Prostate gland (tissue), 2 donors: ENCODE measurements around the gene YY1AP1.

ENCODE experiments used
- CTCF ChIP-seq, 4 experiments: fragments of 200-600 bp in 2 of 4; fragments of 450-650 bp in 2 of 4; sonication (generic) in 2 of 4; IDR thresholded peaks; 1 replicate in 3 of 4; 2 replicates in 1 of 4; pipeline ENCODE4 v1.5.1; 2016 to 2019; ENCODE audit warnings: antibody characterized with exemption in 4 of 4, mild to moderate bottlenecking in 2 of 4, moderate library complexity in 2 of 4
- POLR2A ChIP-seq: fragments of 450-650 bp; IDR thresholded peaks from one replicate; pipeline ENCODE4 v1.6.1; 2016; ENCODE audit warnings: antibody characterized with exemption, mild to moderate bottlenecking
- POLR2AphosphoS5 ChIP-seq: sonication (generic); formaldehyde crosslinking; IDR thresholded peaks from one replicate; pipeline ENCODE4 v1.6.1; 2017; ENCODE audit warnings: antibody characterized with exemption

- TF ChIP-seq CTCF (IDR thresholded peaks at IDR 0.05) (no peak), POLR2A (no peak), POLR2AphosphoS5 (no peak)
Measured at GRCh38 chr1:155703216-155703615, 14.6 kb upstream of the YY1AP1 start.
